SK-N-SH treated with all-trans-retinoic acid at 6 μM for 48 hours (cell line): ENCODE data around the gene ZBTB7C.

ENCODE experiments used
- ATAC-seq: fragments of 200-7000 bp; cut with Tn5 transposase; 3 replicates; pipeline ENCODE4 v1.9.1; 2020; ENCODE audit warnings: mild to moderate bottlenecking, moderate library complexity
- ARNTL ChIP-seq: fragments of 450-650 bp; formaldehyde crosslinking; IDR thresholded peaks from 2 replicates; pipeline ENCODE4 v1.5.0; 2020; ENCODE audit warnings: low read depth, mild to moderate bottlenecking, moderate library complexity, borderline replicate concordance
- BACH2 ChIP-seq: fragments of 250-450 bp; sonication (Bioruptor Pico); IDR thresholded peaks from 2 replicates; pipeline ENCODE4 v1.9.0; 2021; ENCODE audit warnings: mild to moderate bottlenecking, borderline replicate concordance
- CSDC2 ChIP-seq: fragments of 250-450 bp; sonication (Bioruptor Pico); IDR thresholded peaks from 2 replicates; pipeline ENCODE4 v1.5.0; 2020; ENCODE audit warnings: mild to moderate bottlenecking, moderate library complexity
- ESRRG ChIP-seq: fragments of 250-450 bp; sonication (Bioruptor Pico); IDR thresholded peaks from 2 replicates; pipeline ENCODE4 v1.6.1; 2021; ENCODE audit warnings: mild to moderate bottlenecking
- GLIS3 ChIP-seq: fragments of 250-450 bp; sonication (Bioruptor Pico); IDR thresholded peaks from 2 replicates; pipeline ENCODE4 v1.5.0; 2020; ENCODE audit warnings: mild to moderate bottlenecking, moderate library complexity
- ISL1 ChIP-seq: fragments of 250-450 bp; sonication (Bioruptor Pico); IDR thresholded peaks from 2 replicates; pipeline ENCODE4 v2.1.2; 2022; ENCODE audit warnings: mild to moderate bottlenecking, moderate library complexity
- OSR1 ChIP-seq: fragments of 250-450 bp; sonication (Bioruptor Pico); IDR thresholded peaks from 2 replicates; pipeline ENCODE4 v1.8.0; 2022; ENCODE audit warnings: moderate library complexity, mild to moderate bottlenecking, inconsistent platforms
- PPARA ChIP-seq: fragments of 250-450 bp; sonication (Bioruptor Pico); IDR thresholded peaks from 2 replicates; pipeline ENCODE4 v1.5.0; 2020; ENCODE audit warnings: mild to moderate bottlenecking, borderline replicate concordance
- RARB ChIP-seq: fragments of 250-450 bp; sonication (Bioruptor Pico); IDR thresholded peaks from 2 replicates; pipeline ENCODE4 v1.8.0; 2021; ENCODE audit warnings: mild to moderate bottlenecking, moderate library complexity
- SNAI2 ChIP-seq: fragments of 250-450 bp; sonication (Bioruptor Pico); IDR thresholded peaks from 2 replicates; pipeline ENCODE4 v1.5.0; 2020; ENCODE audit warnings: mild to moderate bottlenecking, moderate library complexity
- TOX ChIP-seq: fragments of 250-450 bp; sonication (Bioruptor Pico); IDR thresholded peaks from 2 replicates; pipeline ENCODE4 v1.8.0; 2021; ENCODE audit warnings: mild to moderate bottlenecking, moderate library complexity, borderline replicate concordance
- ZC3H10 ChIP-seq: fragments of 250-450 bp; sonication (Bioruptor Pico); IDR thresholded peaks from 2 replicates; pipeline ENCODE4 v1.5.1; 2021; ENCODE audit warnings: mild to moderate bottlenecking, moderate library complexity
- ZFP3 ChIP-seq: fragments of 250-450 bp; sonication (Bioruptor Pico); IDR thresholded peaks from 2 replicates; pipeline ENCODE4 v1.5.0; 2020; ENCODE audit warnings: mild to moderate bottlenecking, moderate library complexity
- ZFP30 ChIP-seq: fragments of 450-650 bp; formaldehyde crosslinking; IDR thresholded peaks from 2 replicates; pipeline ENCODE4 v1.5.0; 2022; ENCODE audit warnings: mild to moderate bottlenecking, moderate library complexity
- ZNF565 ChIP-seq: fragments of 450-650 bp; formaldehyde crosslinking; conservative IDR thresholded peaks from 2 replicates; pipeline ENCODE4 v1.5.0; 2020; ENCODE audit warnings: low read depth, mild to moderate bottlenecking, moderate library complexity
- ZNF70 ChIP-seq: fragments of 450-650 bp; formaldehyde crosslinking; IDR thresholded peaks from 2 replicates; pipeline ENCODE4 v1.5.0; 2020; ENCODE audit warnings: mild to moderate bottlenecking, moderate library complexity
- ZNF8 ChIP-seq: fragments of 450-650 bp; formaldehyde crosslinking; IDR thresholded peaks from 2 replicates; pipeline ENCODE4 v1.5.0; 2020; ENCODE audit warnings: mild to moderate bottlenecking, moderate library complexity
- TF ChIP-seq, protein P1 (sequence below): fragments of 250-450 bp; sonication (Bioruptor Pico); IDR thresholded peaks from 2 replicates; pipeline ENCODE4 v1.8.0; 2020; ENCODE audit warnings: mild to moderate bottlenecking, moderate library complexity, borderline replicate concordance
- TF ChIP-seq, protein P2 (sequence below): fragments of 250-450 bp; sonication (Bioruptor Pico); IDR thresholded peaks from 2 replicates; pipeline ENCODE4 v1.5.1; 2021; ENCODE audit warnings: mild to moderate bottlenecking, moderate library complexity
- TF ChIP-seq, protein P3 (sequence below): fragments of 250-450 bp; sonication (Bioruptor Pico); IDR thresholded peaks from 2 replicates; pipeline ENCODE4 v1.5.1; 2020; ENCODE audit warnings: low read depth, mild to moderate bottlenecking, moderate library complexity
- TF ChIP-seq, protein P4 (sequence below): fragments of 250-450 bp; sonication (Bioruptor Pico); IDR thresholded peaks from 2 replicates; pipeline ENCODE4 v1.5.0; 2020; ENCODE audit warnings: mild to moderate bottlenecking, moderate library complexity
- TF ChIP-seq, protein P5 (sequence below): fragments of 250-450 bp; sonication (Bioruptor Pico); IDR thresholded peaks from 2 replicates; pipeline ENCODE4 v1.8.0; 2021; ENCODE audit warnings: low read depth, mild to moderate bottlenecking, moderate library complexity, borderline replicate concordance

Gene ZBTB7C

DNA sequence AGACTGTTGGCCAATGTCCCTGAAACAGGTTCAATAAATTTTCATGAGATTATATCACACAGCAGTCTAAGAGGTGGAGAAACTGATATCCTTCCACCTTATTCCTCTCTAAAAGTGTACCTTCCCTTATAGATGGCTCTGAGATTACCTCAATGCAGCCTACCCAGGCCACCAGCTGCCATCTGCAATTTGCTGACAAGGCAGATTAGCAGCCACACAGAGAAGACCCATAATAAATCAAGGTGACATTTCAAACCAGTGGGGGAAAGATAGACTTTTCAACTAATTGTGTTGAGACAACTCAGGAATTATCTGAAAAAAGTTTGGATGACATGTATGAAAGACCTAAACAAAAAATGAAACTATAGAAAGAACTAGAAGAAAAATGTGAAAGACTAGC is 43.2 kb downstream of the ZBTB7C start:
- TF ChIP-seq, protein P1, sequence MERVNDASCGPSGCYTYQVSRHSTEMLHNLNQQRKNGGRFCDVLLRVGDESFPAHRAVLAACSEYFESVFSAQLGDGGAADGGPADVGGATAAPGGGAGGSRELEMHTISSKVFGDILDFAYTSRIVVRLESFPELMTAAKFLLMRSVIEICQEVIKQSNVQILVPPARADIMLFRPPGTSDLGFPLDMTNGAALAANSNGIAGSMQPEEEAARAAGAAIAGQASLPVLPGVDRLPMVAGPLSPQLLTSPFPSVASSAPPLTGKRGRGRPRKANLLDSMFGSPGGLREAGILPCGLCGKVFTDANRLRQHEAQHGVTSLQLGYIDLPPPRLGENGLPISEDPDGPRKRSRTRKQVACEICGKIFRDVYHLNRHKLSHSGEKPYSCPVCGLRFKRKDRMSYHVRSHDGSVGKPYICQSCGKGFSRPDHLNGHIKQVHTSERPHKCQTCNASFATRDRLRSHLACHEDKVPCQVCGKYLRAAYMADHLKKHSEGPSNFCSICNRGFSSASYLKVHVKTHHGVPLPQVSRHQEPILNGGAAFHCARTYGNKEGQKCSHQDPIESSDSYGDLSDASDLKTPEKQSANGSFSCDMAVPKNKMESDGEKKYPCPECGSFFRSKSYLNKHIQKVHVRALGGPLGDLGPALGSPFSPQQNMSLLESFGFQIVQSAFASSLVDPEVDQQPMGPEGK (CRISPR knock-in tag) = no peak
- TF ChIP-seq, protein P2, sequence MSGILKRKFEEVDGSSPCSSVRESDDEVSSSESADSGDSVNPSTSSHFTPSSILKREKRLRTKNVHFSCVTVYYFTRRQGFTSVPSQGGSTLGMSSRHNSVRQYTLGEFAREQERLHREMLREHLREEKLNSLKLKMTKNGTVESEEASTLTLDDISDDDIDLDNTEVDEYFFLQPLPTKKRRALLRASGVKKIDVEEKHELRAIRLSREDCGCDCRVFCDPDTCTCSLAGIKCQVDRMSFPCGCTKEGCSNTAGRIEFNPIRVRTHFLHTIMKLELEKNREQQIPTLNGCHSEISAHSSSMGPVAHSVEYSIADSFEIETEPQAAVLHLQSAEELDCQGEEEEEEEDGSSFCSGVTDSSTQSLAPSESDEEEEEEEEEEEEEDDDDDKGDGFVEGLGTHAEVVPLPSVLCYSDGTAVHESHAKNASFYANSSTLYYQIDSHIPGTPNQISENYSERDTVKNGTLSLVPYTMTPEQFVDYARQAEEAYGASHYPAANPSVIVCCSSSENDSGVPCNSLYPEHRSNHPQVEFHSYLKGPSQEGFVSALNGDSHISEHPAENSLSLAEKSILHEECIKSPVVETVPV (CRISPR knock-in tag) = no peak
- no peak for ATAC-seq

DNA sequence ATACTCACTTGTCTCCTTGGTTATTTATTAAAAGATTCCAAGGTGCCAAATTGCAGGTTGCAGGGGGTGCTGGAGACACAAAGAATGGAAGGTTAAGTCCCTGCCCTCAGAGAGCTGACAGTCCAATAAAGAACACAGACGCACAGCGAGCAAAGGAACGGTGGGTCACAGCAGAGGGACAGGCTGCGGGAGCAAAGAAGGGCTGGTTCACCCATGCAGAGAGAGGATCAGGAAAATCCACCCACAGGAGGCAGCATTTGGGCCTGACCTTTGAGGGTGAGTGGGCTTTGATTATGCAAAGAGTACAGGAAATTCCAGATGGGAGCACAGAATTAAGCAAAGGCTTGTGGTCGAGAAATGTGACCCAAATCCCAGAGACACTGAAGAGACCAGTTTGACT is 45.0 kb downstream of the ZBTB7C start:
- TF ChIP-seq ZC3H10 (no peak), SNAI2 (no peak), CSDC2 (CRISPR knock-in tag) (no peak), ZFP30 (CRISPR knock-in tag) (no peak), GLIS3 (CRISPR knock-in tag) (no peak), ARNTL (CRISPR knock-in tag) (no peak), ZNF70 (CRISPR knock-in tag) (no peak), PPARA (CRISPR knock-in tag) (no peak), ESRRG (CRISPR knock-in tag) (no peak), ZNF565 (CRISPR knock-in tag) (no peak), ISL1 (CRISPR knock-in tag) (no peak), RARB (CRISPR knock-in tag) (no peak), ZNF8 (CRISPR knock-in tag) (no peak)
- TF ChIP-seq, protein P1 (CRISPR knock-in tag) = no peak
- TF ChIP-seq, protein P3, sequence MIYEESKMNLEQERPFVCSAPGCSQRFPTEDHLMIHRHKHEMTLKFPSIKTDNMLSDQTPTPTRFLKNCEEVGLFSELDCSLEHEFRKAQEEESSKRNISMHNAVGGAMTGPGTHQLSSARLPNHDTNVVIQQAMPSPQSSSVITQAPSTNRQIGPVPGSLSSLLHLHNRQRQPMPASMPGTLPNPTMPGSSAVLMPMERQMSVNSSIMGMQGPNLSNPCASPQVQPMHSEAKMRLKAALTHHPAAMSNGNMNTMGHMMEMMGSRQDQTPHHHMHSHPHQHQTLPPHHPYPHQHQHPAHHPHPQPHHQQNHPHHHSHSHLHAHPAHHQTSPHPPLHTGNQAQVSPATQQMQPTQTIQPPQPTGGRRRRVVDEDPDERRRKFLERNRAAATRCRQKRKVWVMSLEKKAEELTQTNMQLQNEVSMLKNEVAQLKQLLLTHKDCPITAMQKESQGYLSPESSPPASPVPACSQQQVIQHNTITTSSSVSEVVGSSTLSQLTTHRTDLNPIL = no peak

DNA sequence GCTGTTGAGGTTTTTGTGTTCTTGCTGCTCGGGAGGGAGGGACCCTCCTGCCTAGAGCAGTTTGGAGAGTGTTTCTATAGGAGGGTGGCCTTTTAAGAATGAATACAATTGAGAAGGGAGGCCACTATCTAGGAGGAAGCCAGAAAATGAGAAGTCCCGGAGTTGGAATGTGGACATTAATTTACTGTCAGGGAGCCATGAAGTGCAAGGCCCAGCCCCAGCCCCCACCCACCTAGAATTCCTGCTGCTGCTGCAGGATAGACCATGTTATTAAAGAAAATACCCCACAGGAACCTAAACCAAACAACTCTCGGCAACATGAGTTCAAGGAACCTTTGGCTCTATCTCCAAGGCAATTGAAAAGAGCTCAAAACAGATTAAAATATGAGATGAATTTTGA is 46.0 kb downstream of the ZBTB7C start:
- no peak for ATAC-seq
- TF ChIP-seq, protein P4, sequence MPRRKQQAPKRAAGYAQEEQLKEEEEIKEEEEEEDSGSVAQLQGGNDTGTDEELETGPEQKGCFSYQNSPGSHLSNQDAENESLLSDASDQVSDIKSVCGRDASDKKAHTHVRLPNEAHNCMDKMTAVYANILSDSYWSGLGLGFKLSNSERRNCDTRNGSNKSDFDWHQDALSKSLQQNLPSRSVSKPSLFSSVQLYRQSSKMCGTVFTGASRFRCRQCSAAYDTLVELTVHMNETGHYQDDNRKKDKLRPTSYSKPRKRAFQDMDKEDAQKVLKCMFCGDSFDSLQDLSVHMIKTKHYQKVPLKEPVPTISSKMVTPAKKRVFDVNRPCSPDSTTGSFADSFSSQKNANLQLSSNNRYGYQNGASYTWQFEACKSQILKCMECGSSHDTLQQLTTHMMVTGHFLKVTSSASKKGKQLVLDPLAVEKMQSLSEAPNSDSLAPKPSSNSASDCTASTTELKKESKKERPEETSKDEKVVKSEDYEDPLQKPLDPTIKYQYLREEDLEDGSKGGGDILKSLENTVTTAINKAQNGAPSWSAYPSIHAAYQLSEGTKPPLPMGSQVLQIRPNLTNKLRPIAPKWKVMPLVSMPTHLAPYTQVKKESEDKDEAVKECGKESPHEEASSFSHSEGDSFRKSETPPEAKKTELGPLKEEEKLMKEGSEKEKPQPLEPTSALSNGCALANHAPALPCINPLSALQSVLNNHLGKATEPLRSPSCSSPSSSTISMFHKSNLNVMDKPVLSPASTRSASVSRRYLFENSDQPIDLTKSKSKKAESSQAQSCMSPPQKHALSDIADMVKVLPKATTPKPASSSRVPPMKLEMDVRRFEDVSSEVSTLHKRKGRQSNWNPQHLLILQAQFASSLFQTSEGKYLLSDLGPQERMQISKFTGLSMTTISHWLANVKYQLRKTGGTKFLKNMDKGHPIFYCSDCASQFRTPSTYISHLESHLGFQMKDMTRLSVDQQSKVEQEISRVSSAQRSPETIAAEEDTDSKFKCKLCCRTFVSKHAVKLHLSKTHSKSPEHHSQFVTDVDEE (CRISPR knock-in tag) = no peak
- no peak for TF ChIP-seq ZNF70 (CRISPR knock-in tag)
- TF ChIP-seq RARB (CRISPR knock-in tag) = no peak
- TF ChIP-seq TOX (CRISPR knock-in tag) = no peak
- TF ChIP-seq ESRRG (CRISPR knock-in tag) = no peak
- TF ChIP-seq ZFP3 (CRISPR knock-in tag) = no peak
- TF ChIP-seq ZC3H10 = no peak
- TF ChIP-seq, protein P1 (CRISPR knock-in tag) = no peak
- no peak for TF ChIP-seq ZNF8 (CRISPR knock-in tag)
- no peak for TF ChIP-seq BACH2 (CRISPR knock-in tag)
- TF ChIP-seq, protein P5, sequence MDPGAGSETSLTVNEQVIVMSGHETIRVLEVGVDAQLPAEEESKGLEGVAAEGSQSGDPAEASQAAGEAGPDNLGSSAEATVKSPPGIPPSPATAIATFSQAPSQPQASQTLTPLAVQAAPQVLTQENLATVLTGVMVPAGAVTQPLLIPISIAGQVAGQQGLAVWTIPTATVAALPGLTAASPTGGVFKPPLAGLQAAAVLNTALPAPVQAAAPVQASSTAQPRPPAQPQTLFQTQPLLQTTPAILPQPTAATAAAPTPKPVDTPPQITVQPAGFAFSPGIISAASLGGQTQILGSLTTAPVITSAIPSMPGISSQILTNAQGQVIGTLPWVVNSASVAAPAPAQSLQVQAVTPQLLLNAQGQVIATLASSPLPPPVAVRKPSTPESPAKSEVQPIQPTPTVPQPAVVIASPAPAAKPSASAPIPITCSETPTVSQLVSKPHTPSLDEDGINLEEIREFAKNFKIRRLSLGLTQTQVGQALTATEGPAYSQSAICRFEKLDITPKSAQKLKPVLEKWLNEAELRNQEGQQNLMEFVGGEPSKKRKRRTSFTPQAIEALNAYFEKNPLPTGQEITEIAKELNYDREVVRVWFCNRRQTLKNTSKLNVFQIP (CRISPR knock-in tag) = no peak
- TF ChIP-seq ZNF565 (CRISPR knock-in tag) = no peak
- TF ChIP-seq, protein P3 = no peak
- no peak for TF ChIP-seq GLIS3 (CRISPR knock-in tag)
- TF ChIP-seq ZFP30 (CRISPR knock-in tag) = no peak
- TF ChIP-seq OSR1 (CRISPR knock-in tag) = no peak
- TF ChIP-seq PPARA (CRISPR knock-in tag) = no peak
- no peak for TF ChIP-seq CSDC2 (CRISPR knock-in tag)

More for the DNA sequence above, 45.0 kb downstream of the ZBTB7C start:
- ATAC-seq = no peak
